Astrocyte (in vitro differentiated cells and primary cell): ENCODE measurements around the gene GNB2. TPM values are rescaled to one million over a fixed set of nuclear protein-coding genes. Genes with fewer than 3 reads are reported as not detected.

ENCODE experiments used
- DNase-seq: peaks from one replicate; pipeline ENCODE4 v3.0.0-alpha.2; 2010; ENCODE audit warnings: low read depth
- FAIRE-seq: peaks from 2 replicates; lab custom pipeline; 2011; peaks lifted over from hg19 to GRCh38; lab: Jason Lieb, UNC
- H2AFZ ChIP-seq: 2 replicates; pipeline ENCODE4 v1.6.0; 2012; ENCODE audit warnings: low read depth, low read length, inconsistent platforms
- H3K27ac ChIP-seq: 2 replicates; pipeline ENCODE4 v1.5.1; 2011; ENCODE audit warnings: low read depth, low read length, inconsistent platforms
- H3K27me3 ChIP-seq: 2 replicates; pipeline ENCODE4 v1.6.0; 2011; ENCODE audit warnings: low read length, inconsistent platforms; ENCODE audit not compliant: insufficient read depth
- H3K36me3 ChIP-seq: 2 replicates; pipeline ENCODE4 v1.5.1; 2011; ENCODE audit warnings: low read length, inconsistent platforms; ENCODE audit not compliant: insufficient read depth
- H3K4me1 ChIP-seq: 2 replicates; pipeline ENCODE4 v1.5.1; 2011; ENCODE audit warnings: low read length, inconsistent platforms; ENCODE audit not compliant: insufficient read depth
- H3K4me2 ChIP-seq: 2 replicates; pipeline ENCODE4 v1.6.0; 2012; ENCODE audit warnings: low read length, inconsistent platforms
- H3K4me3 ChIP-seq: 2 replicates; pipeline ENCODE4 v1.5.1; 2011; ENCODE audit warnings: low read depth, mild to moderate bottlenecking, low read length, inconsistent platforms; ENCODE audit not compliant: insufficient read depth
- H3K79me2 ChIP-seq: 2 replicates; pipeline ENCODE4 v1.6.0; 2012; ENCODE audit warnings: mild to moderate bottlenecking, low read length, inconsistent platforms; ENCODE audit not compliant: insufficient read depth
- H3K9ac ChIP-seq: 2 replicates; pipeline ENCODE4 v1.6.0; 2012; ENCODE audit warnings: mild to moderate bottlenecking, low read length, inconsistent platforms
- H3K9me3 ChIP-seq: 2 replicates; pipeline ENCODE4 v1.5.1; 2012; ENCODE audit warnings: low read depth, mild to moderate bottlenecking, low read length, inconsistent platforms; ENCODE audit not compliant: insufficient read depth
- H4K20me1 ChIP-seq: 2 replicates; pipeline ENCODE4 v1.6.0; 2012; ENCODE audit warnings: low read length, inconsistent platforms; ENCODE audit not compliant: insufficient read depth
- H3K27ac Mint-ChIP-seq: one replicate; pipeline ENCODE4 v1.8.0; 2021; ENCODE audit warnings: mild to moderate bottlenecking, mixed read lengths; ENCODE audit not compliant: unreplicated experiment
- H3K27me3 Mint-ChIP-seq: one replicate; pipeline ENCODE4 v1.8.0; 2021; ENCODE audit warnings: low read depth, mixed read lengths; ENCODE audit not compliant: unreplicated experiment
- H3K36me3 Mint-ChIP-seq: one replicate; pipeline ENCODE4 v1.8.0; 2021; ENCODE audit warnings: low read depth, mixed read lengths; ENCODE audit not compliant: unreplicated experiment
- H3K4me1 Mint-ChIP-seq: one replicate; pipeline ENCODE4 v1.8.0; 2021; ENCODE audit warnings: low read depth, mixed read lengths; ENCODE audit not compliant: unreplicated experiment
- H3K4me3 Mint-ChIP-seq: one replicate; pipeline ENCODE4 v1.8.0; 2021; ENCODE audit warnings: mild to moderate bottlenecking, moderate library complexity, mixed read lengths; ENCODE audit not compliant: unreplicated experiment
- H3K9me3 Mint-ChIP-seq: one replicate; pipeline ENCODE4 v1.8.0; 2021; ENCODE audit warnings: mild to moderate bottlenecking, mixed read lengths; ENCODE audit not compliant: unreplicated experiment
- CTCF ChIP-seq: IDR thresholded peaks from 2 replicates; pipeline ENCODE4 v1.5.1; 2011; ENCODE audit warnings: low read depth, mild to moderate bottlenecking, inconsistent platforms, low read length, moderate library complexity; ENCODE audit not compliant: insufficient read depth
- EZH2 ChIP-seq: IDR thresholded peaks from 2 replicates; pipeline ENCODE4 v1.6.1; 2012; ENCODE audit warnings: mild to moderate bottlenecking, low read length, inconsistent platforms; ENCODE audit not compliant: insufficient read depth
- total RNA-seq: library from RNA; stranded (reverse); gene quantifications from 2 replicates; pipeline ENCODE4 v1.2.1, GENCODE V29; 2021

GNB2 gene
- total RNA-seq, 1 donor from 2014 or later, result 274 TPM

GRCh38 chr7:100726996-100727761 lies 53.6 kb downstream of the GNB2 start:
- FAIRE-seq (no peak), DNase-seq (peak; percentile 96)
- Histone ChIP-seq H3K36me3 (no peaks in the 10 kb centered on the region), H3K79me2 (no peaks in the 10 kb centered on the region), H4K20me1 (no peaks in the 10 kb centered on the region), H3K9me3 (no peaks in the 10 kb centered on the region), H3K9ac (no peak overlapping the region), H3K4me3 (no peak overlapping the region), H3K27me3 (peaks cover 20% of the 10 kb centered on the region), H3K4me2 (no peak overlapping the region), H3K27ac (no peak overlapping the region), H2AFZ (peak overlapping the region; percentile 35), H3K4me1 (peaks cover 15% of the 10 kb centered on the region)
- no peak for TF ChIP-seq EZH2
- no peak for TF ChIP-seq CTCF
- Mint-ChIP-seq H3K9me3 (no peaks in the 10 kb centered on the region), H3K4me1 (peaks cover 8% of the 10 kb centered on the region), H3K27me3 (peaks cover 23% of the 10 kb centered on the region), H3K4me3 (peak overlapping the region; percentile 37), H3K36me3 (no peaks in the 10 kb centered on the region), H3K27ac (peak overlapping the region; percentile 12)

- H3K4me1 Mint-ChIP-seq, result peaks cover 8% of the 10 kb centered on the region
- H3K27ac ChIP-seq, result no peak overlapping the region
- peaks cover 15% of the 10 kb centered on the region for H3K4me1 ChIP-seq
- H3K9me3 ChIP-seq, result no peaks in the 10 kb centered on the region
- no peak overlapping the region for H3K4me3 ChIP-seq
- H3K4me3 Mint-ChIP-seq, result no peak overlapping the region
- no peaks in the 10 kb centered on the region for H3K36me3 Mint-ChIP-seq
- no peaks in the 10 kb centered on the region for H3K79me2 ChIP-seq
- DNase-seq (no peak), FAIRE-seq (no peak)
- no peak for TF ChIP-seq EZH2
- TF ChIP-seq CTCF, result no peak
- no peak overlapping the region for H3K27ac Mint-ChIP-seq
- no peaks in the 10 kb centered on the region for H4K20me1 ChIP-seq
- H3K27me3 Mint-ChIP-seq, result peaks cover 14% of the 10 kb centered on the region
- H3K9ac ChIP-seq, result no peak overlapping the region
- no peak overlapping the region for H2AFZ ChIP-seq
- no peaks in the 10 kb centered on the region for H3K36me3 ChIP-seq
- no peaks in the 10 kb centered on the region for H3K9me3 Mint-ChIP-seq
- H3K27me3 ChIP-seq, result peaks cover 17% of the 10 kb centered on the region
- H3K4me2 ChIP-seq, result no peak overlapping the region
Measured at GRCh38 chr7:100728196-100728595, 54.7 kb downstream of the GNB2 start.

Other genes starting within 250 kb of the GNB2 start
- gene ZCWPW1, start 245.0 kb upstream of the GNB2 start, total RNA-seq, result 2.1 and 2.6 TPM in 2 replicates
- gene MEPCE, start 243.9 kb upstream of the GNB2 start, total RNA-seq, result 20.2 and 20.5 TPM in 2 replicates
- 18.5 and 19.7 TPM in 2 replicates for gene PPP1R35, start 237.2 kb upstream of the GNB2 start, total RNA-seq
- gene SPACDR, start 209.5 kb upstream of the GNB2 start, total RNA-seq, result 2.5 and 2.6 TPM in 2 replicates
- 52.9 and 53.4 TPM in 2 replicates for gene TSC22D4, start 194.5 kb upstream of the GNB2 start, total RNA-seq
- 2.5 and 2.6 TPM in 2 replicates for gene NYAP1, start 189.8 kb upstream of the GNB2 start, total RNA-seq
- gene AGFG2, start 134.5 kb upstream of the GNB2 start, total RNA-seq, result 6.2 and 7.1 TPM in 2 replicates
- gene SAP25, start 99.8 kb upstream of the GNB2 start, total RNA-seq, result 1.4 and 1.9 TPM in 2 replicates
- 52.7 and 62.5 TPM in 2 replicates for gene LRCH4, start 87.6 kb upstream of the GNB2 start, total RNA-seq
- 0.17 and 0.52 TPM in 2 replicates for gene FBXO24, start 87.4 kb upstream of the GNB2 start, total RNA-seq
- gene PCOLCE, start 71.4 kb upstream of the GNB2 start, total RNA-seq, result 10.8 and 15.5 TPM in 2 replicates
- 18.8 and 20.2 TPM in 2 replicates for gene MOSPD3, start 61.2 kb upstream of the GNB2 start, total RNA-seq
- 0.26 and 0.50 TPM in 2 replicates for gene TFR2, start 32.2 kb upstream of the GNB2 start, total RNA-seq
- not detected in 2 replicates for gene ACTL6B, start 17.3 kb upstream of the GNB2 start, total RNA-seq
- 21.3 and 23.2 TPM in 2 replicates for gene GIGYF1, start 20.5 kb downstream of the GNB2 start, total RNA-seq
- gene POP7, start 32.4 kb downstream of the GNB2 start, total RNA-seq, result 39.1 and 40.6 TPM in 2 replicates
- not detected in 2 replicates for gene EPO, start 46.7 kb downstream of the GNB2 start, total RNA-seq
- gene ZAN, start 59.9 kb downstream of the GNB2 start, total RNA-seq, result not detected in 2 replicates
- gene EPHB4, start 153.8 kb downstream of the GNB2 start, total RNA-seq, result 62.4 and 73.6 TPM in 2 replicates
- 26.7 and 30.5 TPM in 2 replicates for gene SLC12A9, start 179.0 kb downstream of the GNB2 start, total RNA-seq
- gene TRIP6, start 193.6 kb downstream of the GNB2 start, total RNA-seq, result 86.9 and 99.9 TPM in 2 replicates
- gene SRRT, start 201.4 kb downstream of the GNB2 start, total RNA-seq, result 112 and 118 TPM in 2 replicates
- gene UFSP1, start 216.0 kb downstream of the GNB2 start, total RNA-seq, result 2.7 and 3.3 TPM in 2 replicates
- gene ACHE, start 222.1 kb downstream of the GNB2 start, total RNA-seq, result 12.1 and 18.9 TPM in 2 replicates